SK-N-SH (cell line): ENCODE data around the gene CPVL. TPM values are rescaled to one million over a fixed set of nuclear protein-coding genes. Genes with fewer than 3 reads are reported as not detected.

ENCODE experiments used
- CTCF ChIA-PET: fragments of 300-600, 350-600 bp; formaldehyde crosslinking; extraction: SDS; loops from one replicate; lab custom pipeline; 2021; lab: Yijun Ruan, JAX
- POLR2A ChIA-PET: fragments of 350-600 bp; sonication (Branson Sonifier 250); formaldehyde crosslinking; extraction: SDS; loops from one replicate; lab custom pipeline; 2020; ENCODE audit warnings: antibody characterized with exemption, inconsistent platforms; lab: Yijun Ruan, JAX
- DNase-seq: peaks from one replicate; pipeline ENCODE4 v3.0.0; 2012
- H2AFZ ChIP-seq: fragments of 200-600 bp; sonication (generic); 2 replicates; pipeline ENCODE4 v1.8.1; 2016; ENCODE audit warnings: antibody characterized with exemption, mild to moderate bottlenecking, low read depth
- H3F3A ChIP-seq: fragments of 200-600 bp; sonication (generic); replicated peaks from 2 replicates; pipeline ENCODE3; 2016; ENCODE audit warnings: antibody characterized with exemption, mild to moderate bottlenecking; ENCODE audit not compliant: insufficient read depth
- H3K27ac ChIP-seq, 2 experiments: fragments of 200-500 bp in 1 of 2; fragments of 200-600 bp in 1 of 2; sonication (Bioruptor generic) in 1 of 2; sonication (generic), shearing (Covaris generic) in 1 of 2; 2 replicates each; pipeline versions ENCODE4 v1.5.1 to v1.6.1; 2014 to 2016; ENCODE audit warnings: low read depth in 2 of 2, inconsistent platforms in 1 of 2, low read length in 1 of 2, mild to moderate bottlenecking in 1 of 2, mixed read lengths in 1 of 2
- H3K27me3 ChIP-seq: fragments of 200-600 bp; sonication (generic), shearing (Covaris generic); 2 replicates; pipeline ENCODE4 v1.6.1; 2016; ENCODE audit warnings: mixed run types; ENCODE audit not compliant: insufficient read depth
- H3K36me3 ChIP-seq, 2 experiments: fragments of 200-500 bp in 1 of 2; fragments of 200-600 bp in 1 of 2; sonication (Bioruptor generic) in 1 of 2; sonication (generic) in 1 of 2; replicated peaks in 1 of 2; 2 replicates each; pipeline versions ENCODE3 to v1.5.1; 2014 to 2016; ENCODE audit warnings: low read length in 1 of 2, mild to moderate bottlenecking in 1 of 2; ENCODE audit not compliant: insufficient read depth in 2 of 2, control insufficient read depth in 1 of 2
- H3K4me1 ChIP-seq, 2 experiments: fragments of 200-500 bp in 1 of 2; fragments of 200-600 bp in 1 of 2; sonication (Bioruptor generic) in 1 of 2; sonication (generic), shearing (Covaris generic) in 1 of 2; 2 replicates each; pipeline versions ENCODE4 v1.5.1 to v1.6.1; 2014 to 2016; ENCODE audit warnings: low read depth in 1 of 2, low read length in 1 of 2, mixed run types in 1 of 2; ENCODE audit not compliant: insufficient read depth in 2 of 2, control insufficient read depth in 1 of 2
- H3K4me2 ChIP-seq: fragments of 200-600 bp; sonication (generic), shearing (Covaris generic); 2 replicates; pipeline ENCODE4 v1.6.1; 2017; ENCODE audit warnings: mixed run types
- H3K4me3 ChIP-seq, 2 experiments: fragments of 200-500 bp in 1 of 2; fragments of 200-600 bp in 1 of 2; sonication (Bioruptor generic) in 1 of 2; sonication (generic), shearing (Covaris generic) in 1 of 2; 2 replicates each; pipeline versions ENCODE4 v1.5.1 to v1.8.1; 2014 to 2016; ENCODE audit warnings: low read depth in 2 of 2, inconsistent platforms in 1 of 2, low read length in 1 of 2, mild to moderate bottlenecking in 1 of 2, mixed read lengths in 1 of 2, moderate library complexity in 1 of 2
- H3K79me2 ChIP-seq: fragments of 200-600 bp; sonication (generic); 2 replicates; pipeline ENCODE4 v1.8.1; 2017; ENCODE audit warnings: mild to moderate bottlenecking; ENCODE audit not compliant: insufficient read depth
- H3K9ac ChIP-seq: fragments of 200-600 bp; sonication (generic); 2 replicates; pipeline ENCODE4 v1.6.1; 2017; ENCODE audit warnings: mixed run types
- H3K9me2 ChIP-seq: fragments of 200-600 bp; sonication (generic); 2 replicates; pipeline ENCODE4 v1.6.1; 2017; ENCODE audit warnings: mixed run types
- H3K9me3 ChIP-seq: fragments of 200-600 bp; sonication (generic); 2 replicates; pipeline ENCODE4 v1.6.1; 2017; ENCODE audit warnings: mixed run types, mild to moderate bottlenecking, moderate library complexity
- H4K20me1 ChIP-seq: fragments of 200-600 bp; sonication (generic); 2 replicates; pipeline ENCODE4 v1.6.1; 2017; ENCODE audit warnings: mild to moderate bottlenecking, mixed run types; ENCODE audit not compliant: insufficient read depth
- CHD2 ChIP-seq: fragments of 150-350 bp; IDR thresholded peaks from 2 replicates; pipeline ENCODE4 v1.6.1; 2018; ENCODE audit warnings: low read length; ENCODE audit not compliant: partially characterized antibody
- CTCF ChIP-seq: fragments of 200-600 bp; sonication (generic); IDR thresholded peaks from 2 replicates; pipeline ENCODE4 v1.6.1; 2017; ENCODE audit warnings: antibody characterized with exemption, mild to moderate bottlenecking, moderate library complexity
- FOSL2 ChIP-seq: IDR thresholded peaks from 2 replicates; pipeline ENCODE4 v1.4.0; 2012; ENCODE audit warnings: low read depth, mild to moderate bottlenecking, moderate library complexity, borderline replicate concordance
- GATA2 ChIP-seq: sonication (generic); formaldehyde crosslinking; IDR thresholded peaks from 2 replicates; pipeline ENCODE4 v1.5.0; 2020; ENCODE audit warnings: mild to moderate bottlenecking, missing genetic modification reagents
- IRF3 ChIP-seq: fragments of 150-350 bp; IDR thresholded peaks from 2 replicates; pipeline ENCODE4 v1.6.1; 2016; ENCODE audit warnings: mild to moderate bottlenecking, low read depth, low read length
- MEF2A ChIP-seq: IDR thresholded peaks from 2 replicates; pipeline ENCODE4 v1.4.0; 2012; ENCODE audit warnings: low read depth, borderline replicate concordance
- NFIC ChIP-seq: IDR thresholded peaks from 2 replicates; pipeline ENCODE4 v1.4.0; 2012; ENCODE audit warnings: borderline replicate concordance
- PBX3 ChIP-seq: IDR thresholded peaks from 2 replicates; pipeline ENCODE4; 2012
- POLR2AphosphoS5 ChIP-seq: IDR thresholded peaks from 2 replicates; pipeline ENCODE4 v1.6.1; 2012; ENCODE audit warnings: low read depth, low read length
- SIN3A ChIP-seq: IDR thresholded peaks from 2 replicates; pipeline ENCODE4 v1.6.1; 2012; ENCODE audit warnings: low read depth, mild to moderate bottlenecking, low read length, moderate library complexity, borderline replicate concordance
- TAF1 ChIP-seq: IDR thresholded peaks from 2 replicates; pipeline ENCODE4 v1.6.1; 2012; ENCODE audit warnings: low read depth, mild to moderate bottlenecking, low read length, moderate library complexity, borderline replicate concordance
- YY1 ChIP-seq: IDR thresholded peaks from 2 replicates; pipeline ENCODE4 v1.4.0; 2012; ENCODE audit warnings: low read depth, mild to moderate bottlenecking
- WGBS: methylation state at CpG from one replicate; pipeline ENCODE4 v1.1.6; 2017; ENCODE audit warnings: low lambda C conversion rate; 5-methylcytosine and 5-hydroxymethylcytosine counted together
- polyA plus RNA-seq, 3 experiments: library from polyadenylated mRNA; depleted of rRNA; stranded (reverse); fragments of >200 nt; gene quantifications; 2 replicates each; pipeline ENCODE4 v1.2.3, GENCODE V29; 2012
- TF ChIP-seq, protein P1 (sequence below): IDR thresholded peaks from 2 replicates; pipeline ENCODE4 v1.4.0; 2012; ENCODE audit warnings: low read depth

CPVL gene
- polyA plus RNA-seq, 1 of the 3 experiments (the other 2 are of a cell fraction) = not detected

GRCh38 chr7:29078311-29079260, 67.8 kb downstream of the CPVL start:
- Histone ChIP-seq H4K20me1 (no peaks in the 10 kb centered on the region), H3K9me3 (no peaks in the 10 kb centered on the region), H3K4me3 (no peak overlapping the region), H3K4me1 (peaks cover 0 to 10% of the 10 kb centered on the region in 2 experiments; a peak in 2 of 4 replicates), H3F3A (no peaks in the 10 kb centered on the region), H3K9ac (no peak overlapping the region), H3K9me2 (no peaks in the 10 kb centered on the region), H3K79me2 (no peaks in the 10 kb centered on the region), H3K4me2 (no peak overlapping the region), H3K27me3 (no peaks in the 10 kb centered on the region), H3K36me3 (no peaks in the 10 kb centered on the region), H3K27ac (peak overlapping the region in 1 of 2 experiments; percentile 36; a peak in 1 of 4 replicates), H2AFZ (no peak overlapping the region)
- ChIA-PET POLR2A (no interaction called here), CTCF (interaction anchor here (1.0 to 4.8 kb wide), 9 partner anchors 8 to 157 kb away, joined by 3 to 34 read pairs (median 4); partner anchors contain the start of gene TRIL)
- 46% methylated on average over 4 of the region's 4 CpGs for WGBS
- no peak for DNase-seq
- TF ChIP-seq MEF2A (no peak), NFIC (no peak), SIN3A (no peak), YY1 (no peak), GATA2 (no peak)

DNA sequence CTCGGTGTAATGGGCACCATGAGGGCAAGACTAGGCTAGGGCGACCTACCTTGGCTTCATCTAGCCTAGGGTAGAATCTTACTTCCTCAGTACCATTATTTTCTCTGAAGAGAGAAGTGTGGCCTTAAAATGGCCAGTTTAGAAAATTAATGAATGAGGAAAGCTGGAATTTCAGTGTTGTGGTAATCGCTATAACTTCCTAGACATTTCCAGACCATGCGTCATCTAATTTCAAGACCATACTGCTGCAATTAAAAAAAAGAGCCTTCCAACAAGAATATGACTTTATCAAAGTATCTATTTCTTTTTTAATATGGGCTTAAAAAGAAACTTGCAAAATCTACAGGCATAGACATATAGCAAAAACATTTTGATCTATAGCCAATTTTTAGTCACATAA, 68.5 kb downstream of the CPVL start:
- no peaks in the 10 kb centered on the region for H3K9me3 ChIP-seq

More for the DNA sequence above, 68.5 kb downstream of the CPVL start:
- Histone ChIP-seq H3K27me3 (no peaks in the 10 kb centered on the region), H4K20me1 (no peaks in the 10 kb centered on the region), H3K36me3 (no peaks in the 10 kb centered on the region), H3K4me1 (peaks cover 0 to 10% of the 10 kb centered on the region in 2 experiments; a peak in 2 of 4 replicates), H3K9ac (no peak overlapping the region), H3K4me2 (no peak overlapping the region), H3F3A (no peaks in the 10 kb centered on the region), H3K27ac (peak overlapping the region; percentile 31 to 73; a peak in 3 of 4 replicates), H2AFZ (no peak overlapping the region), H3K79me2 (no peaks in the 10 kb centered on the region), H3K9me2 (no peaks in the 10 kb centered on the region), H3K4me3 (no peak overlapping the region)
- 42% methylated on average over 4 of the region's 4 CpGs for WGBS
- CTCF ChIA-PET = interaction anchor here (0.9 to 4.9 kb wide), 9 partner anchors 9 to 156 kb away, joined by 3 to 34 read pairs (median 4); partner anchors contain the start of gene TRIL
- POLR2A ChIA-PET = no interaction called here
- DNase-seq = no peak
- TF ChIP-seq, protein P1, sequence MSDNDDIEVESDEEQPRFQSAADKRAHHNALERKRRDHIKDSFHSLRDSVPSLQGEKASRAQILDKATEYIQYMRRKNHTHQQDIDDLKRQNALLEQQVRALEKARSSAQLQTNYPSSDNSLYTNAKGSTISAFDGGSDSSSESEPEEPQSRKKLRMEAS = no peak
- TF ChIP-seq CTCF (no peak), NFIC (no peak), POLR2AphosphoS5 (no peak), CHD2 (no peak), IRF3 (no peak), FOSL2 (no peak), PBX3 (no peak), TAF1 (no peak)
